Spleen (tissue), 7 donors: ENCODE data around the gene PLCB2.

ENCODE experiments used
- POLR2A ChIP-seq, 3 donors: fragments of 450-650 bp; IDR thresholded peaks; one replicate each; pipeline ENCODE4 v1.5.1; 2017; ENCODE audit warnings: antibody characterized with exemption in 3 of 3, mild to moderate bottlenecking in 1 of 3
- POLR2AphosphoS5 ChIP-seq, 3 donors: sonication (generic); formaldehyde crosslinking; IDR thresholded peaks; one replicate each; pipeline ENCODE4 v1.5.1; 2017; ENCODE audit warnings: antibody characterized with exemption in 3 of 3
- TF ChIP-seq, protein P1 (sequence below), 11 experiments: fragments of 200-600 bp in 7 of 11; fragments of 450-650 bp in 4 of 11; sonication (generic) in 4 of 11; IDR thresholded peaks in 8 of 11; conservative IDR thresholded peaks in 3 of 11; 1 replicate in 7 of 11; 2 replicates in 4 of 11; pipeline versions ENCODE4 v1.4.0 to v1.8.0; 2016 to 2021; ENCODE audit warnings: antibody characterized with exemption in 11 of 11, inconsistent platforms in 4 of 11, mild to moderate bottlenecking in 1 of 11
- donor health status: DM: no; HTN: no; CAD: no; lungs with moderate emphysema.
- donor health status: DM: no; HTN: no; CAD: no.
- donor health status: DM: no; HTN: no; CAD: no.

DNA sequence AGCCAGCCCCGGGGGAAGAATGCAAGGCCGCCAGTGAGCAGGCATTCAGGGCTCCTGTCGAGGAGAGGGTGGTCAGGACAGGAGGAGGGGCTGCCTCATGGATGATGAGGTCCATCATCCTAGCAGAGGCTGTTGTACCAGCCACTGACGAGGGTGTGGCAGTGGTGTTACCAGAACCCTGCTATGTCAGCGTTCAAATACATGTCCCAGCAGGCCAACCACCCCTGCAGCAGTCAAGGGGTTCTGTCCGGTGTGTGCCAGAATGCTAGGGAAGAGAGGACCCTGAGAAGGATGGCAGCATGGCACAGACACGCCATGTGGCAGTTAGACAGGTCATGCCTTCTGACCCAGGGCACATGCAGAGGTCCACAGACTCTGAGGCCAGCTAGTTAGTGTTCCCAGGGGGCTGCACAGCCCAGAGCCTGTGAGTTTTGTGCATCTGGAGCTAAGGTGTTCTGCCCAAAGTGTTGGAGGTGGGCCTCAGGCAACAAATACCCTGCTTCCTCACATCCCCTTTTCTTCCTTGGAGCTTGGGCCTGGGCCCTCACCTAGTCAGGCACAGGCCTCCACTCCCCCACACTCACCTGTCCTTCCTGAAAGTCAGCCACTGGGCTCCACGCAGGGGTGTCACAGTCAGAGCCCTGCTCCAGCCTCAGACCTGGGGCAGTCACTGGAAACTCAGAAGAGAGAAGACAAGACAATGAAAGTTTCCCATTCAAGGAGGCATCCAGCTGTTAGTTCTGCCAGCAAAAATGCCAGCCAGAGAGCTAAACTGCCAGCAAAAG is 61.0 kb downstream of the PLCB2 start:
- TF ChIP-seq, protein P1, sequence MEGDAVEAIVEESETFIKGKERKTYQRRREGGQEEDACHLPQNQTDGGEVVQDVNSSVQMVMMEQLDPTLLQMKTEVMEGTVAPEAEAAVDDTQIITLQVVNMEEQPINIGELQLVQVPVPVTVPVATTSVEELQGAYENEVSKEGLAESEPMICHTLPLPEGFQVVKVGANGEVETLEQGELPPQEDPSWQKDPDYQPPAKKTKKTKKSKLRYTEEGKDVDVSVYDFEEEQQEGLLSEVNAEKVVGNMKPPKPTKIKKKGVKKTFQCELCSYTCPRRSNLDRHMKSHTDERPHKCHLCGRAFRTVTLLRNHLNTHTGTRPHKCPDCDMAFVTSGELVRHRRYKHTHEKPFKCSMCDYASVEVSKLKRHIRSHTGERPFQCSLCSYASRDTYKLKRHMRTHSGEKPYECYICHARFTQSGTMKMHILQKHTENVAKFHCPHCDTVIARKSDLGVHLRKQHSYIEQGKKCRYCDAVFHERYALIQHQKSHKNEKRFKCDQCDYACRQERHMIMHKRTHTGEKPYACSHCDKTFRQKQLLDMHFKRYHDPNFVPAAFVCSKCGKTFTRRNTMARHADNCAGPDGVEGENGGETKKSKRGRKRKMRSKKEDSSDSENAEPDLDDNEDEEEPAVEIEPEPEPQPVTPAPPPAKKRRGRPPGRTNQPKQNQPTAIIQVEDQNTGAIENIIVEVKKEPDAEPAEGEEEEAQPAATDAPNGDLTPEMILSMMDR (IDR thresholded peaks at IDR 0.05 in 8 of 11, conservative IDR thresholded peaks at IDR 0.05 in 3 of 11): no peak
- TF ChIP-seq POLR2A (IDR thresholded peaks at IDR 0.05) (no peak), POLR2AphosphoS5 (IDR thresholded peaks at IDR 0.05) (no peak)
